NT2/D1 (cell line): ENCODE measurements around the gene CHRNG.
"Not testable (repeated sequence)": the region's sequence is repeated elsewhere in the genome, so short reads cannot be mapped to it uniquely, and the experiment has no call there.

Experiments used
- DNase-seq: peaks from one replicate; pipeline ENCODE4 v3.0.0-alpha.2; 2011; ENCODE audit warnings: low read depth, low spot score
- H3K27me3 ChIP-seq: 2 replicates; pipeline ENCODE4 v1.6.0; 2011; ENCODE audit warnings: mild to moderate bottlenecking; ENCODE audit not compliant: insufficient read length, insufficient read depth
- H3K36me3 ChIP-seq: 2 replicates; pipeline ENCODE4 v1.6.1; 2011; ENCODE audit warnings: mild to moderate bottlenecking, low read length, mixed read lengths; ENCODE audit not compliant: insufficient read depth, insufficient read length
- H3K4me1 ChIP-seq: 2 replicates; pipeline ENCODE4 v1.5.1; 2011; ENCODE audit not compliant: insufficient read depth, insufficient read length
- H3K4me3 ChIP-seq: 2 replicates; pipeline ENCODE4 v1.5.1; 2011; ENCODE audit warnings: low read depth; ENCODE audit not compliant: insufficient read length
- H3K9ac ChIP-seq: 2 replicates; pipeline ENCODE4 v1.6.0; 2011; ENCODE audit warnings: low read depth; ENCODE audit not compliant: insufficient read length
- H3K9me3 ChIP-seq: 2 replicates; pipeline ENCODE4 v1.5.1; 2011; ENCODE audit warnings: mild to moderate bottlenecking, low read length; ENCODE audit not compliant: insufficient read depth
- SUZ12 ChIP-seq: IDR thresholded peaks from 2 replicates; pipeline ENCODE4 v1.6.1; 2011; ENCODE audit not compliant: insufficient read length, insufficient read depth; ENCODE audit errors: extremely low read depth
- YY1 ChIP-seq: IDR thresholded peaks from 2 replicates; pipeline ENCODE4 v1.6.1; 2011; ENCODE audit not compliant: insufficient read length, insufficient read depth
- ZNF274 ChIP-seq: IDR thresholded peaks from 2 replicates; pipeline ENCODE4 v1.6.1; 2011; ENCODE audit warnings: mild to moderate bottlenecking, low read depth, low read length

Gene CHRNG

GRCh38 chr2:232530626-232531260 is 8.7 kb upstream of the CHRNG start:
- Histone ChIP-seq H3K36me3 (no peaks in the 10 kb centered on the region), H3K4me3 (no peak overlapping the region), H3K9me3 (0 out of 2 replicates have a peak, but pooled peaks cover 2% of the 10 kb centered on the region), H3K4me1 (peaks cover 16% of the 10 kb centered on the region), H3K27me3 (peaks cover 13% of the 10 kb centered on the region), H3K9ac (no peak overlapping the region)
- DNase-seq, result no peak
- no peak for TF ChIP-seq ZNF274
- TF ChIP-seq YY1, result no peak
- TF ChIP-seq SUZ12, result no peak

- no peak overlapping the region for H3K9ac ChIP-seq
- no peak overlapping the region for H3K4me3 ChIP-seq
- peaks cover 13% of the 10 kb centered on the region for H3K27me3 ChIP-seq
- H3K36me3 ChIP-seq, result no peaks in the 10 kb centered on the region
- no peak for DNase-seq
- H3K9me3 ChIP-seq, result peaks cover 10% of the 10 kb centered on the region; the same call in 1 of the 2 replicates
- H3K4me1 ChIP-seq, result peaks cover 14% of the 10 kb centered on the region
- no peak for TF ChIP-seq SUZ12
Measured at GRCh38 chr2:232532419-232532818, 7.1 kb upstream of the CHRNG start.

- Histone ChIP-seq H3K4me1 (peaks cover 14% of the 10 kb centered on the region), H3K27me3 (peaks cover 13% of the 10 kb centered on the region), H3K9me3 (peaks cover 10% of the 10 kb centered on the region; the same call in 1 of the 2 replicates)
- not testable (repeated sequence) for H3K9ac ChIP-seq, H3K36me3 ChIP-seq, DNase-seq, H3K4me3 ChIP-seq
Measured at GRCh38 chr2:232532821-232533220, 6.7 kb upstream of the CHRNG start.

GRCh38 chr2:232533944-232534710 is 5.4 kb upstream of the CHRNG start:
- no peak overlapping the region for H3K4me3 ChIP-seq
- DNase-seq, result no peak
- H3K9me3 ChIP-seq, result peaks cover 10% of the 10 kb centered on the region; the same call in 1 of the 2 replicates
- H3K27me3 ChIP-seq, result peaks cover 4% of the 10 kb centered on the region
- H3K9ac ChIP-seq, result no peak overlapping the region
- TF ChIP-seq YY1 (no peak), SUZ12 (no peak), ZNF274 (no peak)
- H3K4me1 ChIP-seq, result peaks cover 10% of the 10 kb centered on the region
- no peaks in the 10 kb centered on the region for H3K36me3 ChIP-seq

- peaks cover 17% of the 10 kb centered on the region for H3K4me1 ChIP-seq
- peaks cover 2% of the 10 kb centered on the region for H3K27me3 ChIP-seq
- no peak for DNase-seq
- TF ChIP-seq YY1, result no peak
- TF ChIP-seq SUZ12, result no peak
- no peak for TF ChIP-seq ZNF274
- H3K4me3 ChIP-seq, result no peak overlapping the region
- peak overlapping the region; percentile 43 for H3K9ac ChIP-seq
- peaks cover 10% of the 10 kb centered on the region; the same call in 1 of the 2 replicates for H3K9me3 ChIP-seq
- H3K36me3 ChIP-seq, result no peaks in the 10 kb centered on the region
Measured at GRCh38 chr2:232534940-232535651, 4.4 kb upstream of the CHRNG start.

GRCh38 chr2:232535761-232536530 is 3.5 kb upstream of the CHRNG start:
- TF ChIP-seq ZNF274 (no peak), SUZ12 (no peak), YY1 (no peak)
- Histone ChIP-seq H3K9ac (no peak overlapping the region), H3K4me1 (peaks cover 20% of the 10 kb centered on the region), H3K4me3 (no peak overlapping the region), H3K9me3 (peaks cover 10% of the 10 kb centered on the region; the same call in 1 of the 2 replicates), H3K36me3 (no peaks in the 10 kb centered on the region), H3K27me3 (no peaks in the 10 kb centered on the region)
- no peak for DNase-seq

- no peaks in the 10 kb centered on the region for H3K36me3 ChIP-seq
- peaks cover 20% of the 10 kb centered on the region for H3K4me1 ChIP-seq
- H3K4me3 ChIP-seq, result no peak overlapping the region
- no peak for DNase-seq
- no peaks in the 10 kb centered on the region for H3K27me3 ChIP-seq
- peaks cover 10% of the 10 kb centered on the region; the same call in 1 of the 2 replicates for H3K9me3 ChIP-seq
- no peak overlapping the region for H3K9ac ChIP-seq
- TF ChIP-seq ZNF274 (no peak), SUZ12 (no peak), YY1 (no peak)
Measured at GRCh38 chr2:232537079-232537478, 2.4 kb upstream of the CHRNG start.
